ENCODE data around the gene SPTLC2.
"Not testable (repeated sequence)": the region's sequence is repeated elsewhere in the genome, so short reads cannot be mapped to it uniquely, and the experiment has no call there.

Gene SPTLC2

GRCh38 chr14:77641534-77642341, 25.3 kb upstream of the SPTLC2 start:
- TF ChIP-seq, protein P1, sequence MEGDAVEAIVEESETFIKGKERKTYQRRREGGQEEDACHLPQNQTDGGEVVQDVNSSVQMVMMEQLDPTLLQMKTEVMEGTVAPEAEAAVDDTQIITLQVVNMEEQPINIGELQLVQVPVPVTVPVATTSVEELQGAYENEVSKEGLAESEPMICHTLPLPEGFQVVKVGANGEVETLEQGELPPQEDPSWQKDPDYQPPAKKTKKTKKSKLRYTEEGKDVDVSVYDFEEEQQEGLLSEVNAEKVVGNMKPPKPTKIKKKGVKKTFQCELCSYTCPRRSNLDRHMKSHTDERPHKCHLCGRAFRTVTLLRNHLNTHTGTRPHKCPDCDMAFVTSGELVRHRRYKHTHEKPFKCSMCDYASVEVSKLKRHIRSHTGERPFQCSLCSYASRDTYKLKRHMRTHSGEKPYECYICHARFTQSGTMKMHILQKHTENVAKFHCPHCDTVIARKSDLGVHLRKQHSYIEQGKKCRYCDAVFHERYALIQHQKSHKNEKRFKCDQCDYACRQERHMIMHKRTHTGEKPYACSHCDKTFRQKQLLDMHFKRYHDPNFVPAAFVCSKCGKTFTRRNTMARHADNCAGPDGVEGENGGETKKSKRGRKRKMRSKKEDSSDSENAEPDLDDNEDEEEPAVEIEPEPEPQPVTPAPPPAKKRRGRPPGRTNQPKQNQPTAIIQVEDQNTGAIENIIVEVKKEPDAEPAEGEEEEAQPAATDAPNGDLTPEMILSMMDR (conservative IDR thresholded peaks at IDR 0.05; ENCODE audit: low read depth, low read length): no peak
- no peak for DNase-seq (ENCODE audit: low read depth)
- peak overlapping the region; percentile 31 for H3K4me3 ChIP-seq (ENCODE audit: low read length)

- TF ChIP-seq, protein P1 (conservative IDR thresholded peaks at IDR 0.05; ENCODE audit: low read depth, low read length): no peak
- DNase-seq (ENCODE audit: low read depth): no peak
- no peak overlapping the region for H3K4me3 ChIP-seq (ENCODE audit: low read length)
Measured at GRCh38 chr14:77640756-77641533, 24.5 kb upstream of the SPTLC2 start.

GRCh38 chr14:77638771-77639171, 22.3 kb upstream of the SPTLC2 start:
- no peak overlapping the region for H3K4me3 ChIP-seq (ENCODE audit: low read length)
- TF ChIP-seq, protein P1 (conservative IDR thresholded peaks at IDR 0.05; ENCODE audit: low read depth, low read length): no peak
- no peak for DNase-seq (ENCODE audit: low read depth)

- not testable (repeated sequence) for H3K4me3 ChIP-seq (ENCODE audit: low read length); DNase-seq (ENCODE audit: low read depth)
Measured at GRCh38 chr14:77635869-77636268, 19.4 kb upstream of the SPTLC2 start.

DNA sequence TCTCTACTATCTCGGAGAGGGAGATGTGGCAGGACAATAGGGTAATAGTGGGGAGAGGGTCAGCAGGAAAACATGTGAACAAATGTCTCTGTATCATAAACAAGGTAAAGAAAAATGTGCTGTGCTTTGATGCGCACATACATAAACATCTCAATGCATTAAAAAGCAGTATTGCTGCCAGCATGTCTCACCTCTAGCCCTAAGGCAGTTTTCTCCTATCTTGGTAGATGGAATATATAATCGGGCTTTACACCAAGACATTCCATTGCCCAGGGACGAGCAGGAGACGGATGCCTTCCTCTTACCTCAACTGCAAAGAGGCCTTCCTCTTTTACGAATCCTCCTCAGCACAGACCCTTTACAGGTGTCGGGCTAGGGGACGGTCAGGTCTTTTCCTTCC, 19.0 kb upstream of the SPTLC2 start:
- not testable (repeated sequence) for DNase-seq (ENCODE audit: low read depth); H3K4me3 ChIP-seq (ENCODE audit: low read length)

GRCh38 chr14:77630111-77630510, 13.7 kb upstream of the SPTLC2 start:
- TF ChIP-seq, protein P1 (conservative IDR thresholded peaks at IDR 0.05; ENCODE audit: low read depth, low read length): no peak
- no peak for DNase-seq (ENCODE audit: low read depth)

GRCh38 chr14:77625360-77625759, 8.9 kb upstream of the SPTLC2 start:
- TF ChIP-seq, protein P1 (conservative IDR thresholded peaks at IDR 0.05; ENCODE audit: low read depth, low read length): no peak
- no peak overlapping the region for H3K4me3 ChIP-seq (ENCODE audit: low read length)
- DNase-seq (ENCODE audit: low read depth): no peak

More at GRCh38 chr14:77630111-77630510, 13.7 kb upstream of the SPTLC2 start:
- H3K4me3 ChIP-seq (ENCODE audit: low read length): no peak overlapping the region

DNA sequence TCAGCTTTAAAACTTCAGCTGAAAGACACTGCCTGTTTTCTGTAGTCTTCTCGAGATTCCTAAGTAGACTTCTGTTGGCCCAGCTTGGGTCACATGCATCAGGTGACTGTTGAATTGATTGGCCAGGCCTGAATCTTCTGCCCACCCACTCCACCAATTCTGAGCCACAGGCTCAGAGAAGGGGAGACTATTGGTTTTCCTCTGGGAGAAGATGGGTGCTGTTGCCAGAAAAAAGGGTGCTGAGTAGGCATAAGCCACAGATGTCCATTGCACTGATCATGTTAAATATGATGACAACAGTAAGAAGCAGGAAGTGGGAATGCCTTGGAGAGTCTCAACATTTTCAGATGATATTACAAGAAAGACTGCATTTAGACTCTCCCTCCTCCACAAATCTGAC, 6.8 kb upstream of the SPTLC2 start:
- TF ChIP-seq, protein P1 (conservative IDR thresholded peaks at IDR 0.05; ENCODE audit: low read depth, low read length): no peak
- no peak for DNase-seq (ENCODE audit: low read depth)
- H3K4me3 ChIP-seq (ENCODE audit: low read length): no peak overlapping the region
